GM12801 (cell line): ENCODE data around the gene ADGRD1.

Experiments used
- TF ChIP-seq, protein P1 (sequence below): IDR thresholded peaks from one replicate; pipeline ENCODE4 v1.5.1; 2011; ENCODE audit warnings: control low read depth; ENCODE audit not compliant: insufficient read length; ENCODE audit errors: extremely low read depth

ADGRD1 gene

DNA sequence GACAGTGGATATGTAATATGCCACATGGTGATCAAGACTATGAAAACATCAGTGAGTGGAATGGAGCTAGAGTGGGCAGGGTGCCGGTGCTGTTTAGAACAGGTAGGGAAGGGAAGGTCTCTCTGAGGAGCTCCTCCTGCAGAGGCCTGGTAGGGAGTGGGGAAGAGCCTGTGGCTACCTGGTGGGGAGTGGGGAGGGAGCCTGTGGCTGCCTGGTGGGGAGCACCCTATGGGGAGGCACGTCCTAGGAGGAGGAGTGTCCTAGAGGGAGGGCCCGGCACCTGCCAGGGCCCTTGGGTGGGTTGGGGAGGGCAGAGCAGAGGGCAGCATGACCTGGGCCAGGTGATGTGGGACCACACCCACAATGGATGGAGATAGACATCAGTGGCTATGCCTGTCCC lies 122.6 kb downstream of the ADGRD1 start:
- TF ChIP-seq, protein P1, sequence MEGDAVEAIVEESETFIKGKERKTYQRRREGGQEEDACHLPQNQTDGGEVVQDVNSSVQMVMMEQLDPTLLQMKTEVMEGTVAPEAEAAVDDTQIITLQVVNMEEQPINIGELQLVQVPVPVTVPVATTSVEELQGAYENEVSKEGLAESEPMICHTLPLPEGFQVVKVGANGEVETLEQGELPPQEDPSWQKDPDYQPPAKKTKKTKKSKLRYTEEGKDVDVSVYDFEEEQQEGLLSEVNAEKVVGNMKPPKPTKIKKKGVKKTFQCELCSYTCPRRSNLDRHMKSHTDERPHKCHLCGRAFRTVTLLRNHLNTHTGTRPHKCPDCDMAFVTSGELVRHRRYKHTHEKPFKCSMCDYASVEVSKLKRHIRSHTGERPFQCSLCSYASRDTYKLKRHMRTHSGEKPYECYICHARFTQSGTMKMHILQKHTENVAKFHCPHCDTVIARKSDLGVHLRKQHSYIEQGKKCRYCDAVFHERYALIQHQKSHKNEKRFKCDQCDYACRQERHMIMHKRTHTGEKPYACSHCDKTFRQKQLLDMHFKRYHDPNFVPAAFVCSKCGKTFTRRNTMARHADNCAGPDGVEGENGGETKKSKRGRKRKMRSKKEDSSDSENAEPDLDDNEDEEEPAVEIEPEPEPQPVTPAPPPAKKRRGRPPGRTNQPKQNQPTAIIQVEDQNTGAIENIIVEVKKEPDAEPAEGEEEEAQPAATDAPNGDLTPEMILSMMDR = no peak

DNA sequence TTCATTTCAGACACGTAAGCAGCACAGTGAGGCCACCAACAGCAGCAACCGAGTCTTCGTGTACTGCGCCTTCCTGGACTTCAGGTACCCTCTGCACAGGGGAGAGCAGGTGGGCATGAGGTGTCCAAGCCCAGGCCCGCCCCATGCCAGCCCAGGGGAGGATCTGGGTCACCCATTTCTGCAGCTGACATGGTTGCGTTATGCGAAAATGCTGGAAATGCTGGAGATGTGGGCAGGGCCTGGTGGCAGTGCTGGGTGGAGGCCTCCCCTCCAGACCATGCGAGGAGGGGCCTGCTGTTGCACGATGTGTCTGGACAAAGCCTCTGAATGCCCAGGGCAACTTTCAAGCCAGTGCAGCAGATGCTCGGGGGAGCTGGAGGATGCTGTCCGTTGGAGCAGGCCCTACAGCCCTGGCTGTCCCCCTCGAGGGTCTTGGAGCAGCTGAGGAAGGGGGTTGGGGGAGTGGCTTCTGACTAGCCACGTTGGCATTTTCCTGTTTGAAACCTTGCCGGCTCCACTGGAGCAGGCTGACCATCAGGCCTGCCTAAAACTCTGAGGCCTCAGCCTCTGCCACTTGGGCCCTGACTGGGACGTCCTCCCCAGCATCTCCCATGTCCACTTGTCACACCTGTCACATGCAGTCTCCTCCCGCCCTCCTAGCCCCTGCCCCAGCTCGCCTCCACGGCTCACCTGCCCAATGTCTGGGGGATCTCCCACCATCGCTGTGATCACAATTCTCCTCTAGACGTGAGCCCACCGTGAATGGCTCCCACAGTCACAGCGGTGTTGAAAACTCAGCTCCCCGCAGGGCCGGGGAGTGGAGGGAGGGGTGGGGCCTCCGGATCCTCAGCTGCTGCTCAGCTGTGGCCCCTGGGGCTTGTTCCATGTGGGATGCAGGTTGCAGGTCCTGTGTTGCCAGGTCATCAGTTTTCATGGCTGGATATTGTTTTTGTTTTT lies 123.4 kb downstream of the ADGRD1 start:
- TF ChIP-seq, protein P1 = no peak

DNA sequence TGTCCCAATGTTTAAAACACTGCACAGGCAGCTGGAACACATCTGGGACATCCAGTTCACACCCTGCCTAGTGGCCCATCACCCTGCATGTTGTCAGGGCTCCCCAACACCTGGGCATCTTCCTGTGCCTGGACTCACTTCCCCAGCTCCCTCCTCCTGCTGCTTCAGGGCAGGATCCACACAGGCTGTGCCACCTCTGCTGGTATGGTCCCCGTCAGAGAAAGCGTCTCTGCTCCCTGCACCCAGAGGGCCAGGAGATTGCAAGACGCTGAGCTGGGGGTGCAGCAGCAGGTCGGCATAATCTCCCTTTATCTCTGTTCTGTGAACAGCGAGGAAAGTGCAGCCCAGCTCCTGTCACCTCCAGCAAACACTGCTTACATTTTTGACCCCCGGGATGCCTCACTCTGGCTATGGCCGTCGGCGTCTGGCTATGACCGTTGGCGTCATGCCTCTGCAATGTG lies 124.3 kb downstream of the ADGRD1 start:
- TF ChIP-seq, protein P1 = no peak

DNA sequence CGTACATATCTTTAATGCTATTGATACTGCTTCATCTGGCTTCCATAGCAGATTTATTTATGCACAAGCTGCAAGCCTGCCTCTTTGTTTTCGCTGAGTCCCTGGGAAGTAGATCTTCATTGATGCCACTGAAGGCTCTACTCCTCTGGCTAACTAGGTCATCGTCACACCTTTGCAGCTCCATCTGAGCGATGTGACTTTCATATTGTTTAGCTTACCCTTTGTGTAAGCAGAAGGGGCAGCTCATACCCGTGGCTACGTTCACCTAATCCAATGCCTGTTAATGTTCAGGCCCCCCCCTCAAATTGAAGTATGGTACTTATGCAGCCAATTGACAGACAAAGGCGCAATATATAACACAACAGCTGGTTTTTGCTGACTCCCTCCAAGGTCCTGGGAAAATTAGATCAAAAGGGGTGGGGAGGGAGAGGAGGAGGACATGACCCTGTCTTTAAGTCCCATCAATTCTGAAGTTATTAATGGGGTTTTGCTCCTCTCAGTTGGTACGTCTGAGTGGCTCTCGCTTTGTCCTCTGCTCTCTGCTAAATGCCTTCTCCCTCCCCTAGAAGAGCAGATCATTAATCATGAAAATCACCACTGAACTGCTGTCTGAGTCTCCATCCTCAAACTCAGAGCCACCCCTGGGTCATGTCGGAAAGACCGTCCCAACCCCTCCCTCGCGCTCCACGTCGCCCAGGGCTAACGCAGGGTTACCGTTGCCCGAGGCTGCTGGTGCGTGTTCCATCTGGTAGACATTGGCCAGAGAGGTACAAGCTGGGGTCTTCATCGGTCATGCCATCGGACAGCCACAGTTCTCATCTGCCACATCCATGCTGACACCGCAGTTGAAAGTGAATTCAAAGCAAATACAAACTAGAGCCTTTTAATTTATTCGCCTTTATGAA lies 128.8 kb downstream of the ADGRD1 start:
- TF ChIP-seq, protein P1 = no peak

DNA sequence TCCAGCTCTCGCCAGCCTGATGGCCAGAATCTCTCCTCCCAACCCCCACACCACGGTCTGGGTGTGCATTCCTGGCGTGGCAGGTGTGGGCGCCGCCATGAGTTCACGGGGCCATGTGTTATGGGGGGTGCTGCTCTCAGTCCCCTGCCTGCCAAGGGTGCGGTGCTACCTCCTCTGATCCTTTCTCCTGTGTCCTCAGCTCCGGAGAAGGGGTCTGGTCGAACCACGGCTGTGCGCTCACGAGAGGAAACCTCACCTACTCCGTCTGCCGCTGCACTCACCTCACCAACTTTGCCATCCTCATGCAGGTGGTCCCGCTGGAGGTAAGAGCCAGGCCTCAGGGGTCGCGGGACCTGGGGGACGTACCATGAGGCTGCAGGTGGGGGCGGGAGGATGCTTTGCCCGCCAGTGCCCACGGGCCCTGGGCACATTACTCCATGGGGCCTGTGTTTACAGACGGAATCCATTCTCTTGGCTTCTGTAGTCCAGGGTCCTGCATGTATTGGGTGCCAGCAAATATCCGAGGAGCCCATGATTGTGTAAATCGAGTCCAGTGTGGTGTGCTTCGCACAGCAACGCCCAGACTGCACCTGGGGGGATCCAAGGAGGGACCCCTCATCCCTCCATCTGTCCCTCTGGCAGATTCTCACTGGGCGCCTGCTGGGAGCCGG lies 130.8 kb downstream of the ADGRD1 start:
- TF ChIP-seq, protein P1 = no peak

DNA sequence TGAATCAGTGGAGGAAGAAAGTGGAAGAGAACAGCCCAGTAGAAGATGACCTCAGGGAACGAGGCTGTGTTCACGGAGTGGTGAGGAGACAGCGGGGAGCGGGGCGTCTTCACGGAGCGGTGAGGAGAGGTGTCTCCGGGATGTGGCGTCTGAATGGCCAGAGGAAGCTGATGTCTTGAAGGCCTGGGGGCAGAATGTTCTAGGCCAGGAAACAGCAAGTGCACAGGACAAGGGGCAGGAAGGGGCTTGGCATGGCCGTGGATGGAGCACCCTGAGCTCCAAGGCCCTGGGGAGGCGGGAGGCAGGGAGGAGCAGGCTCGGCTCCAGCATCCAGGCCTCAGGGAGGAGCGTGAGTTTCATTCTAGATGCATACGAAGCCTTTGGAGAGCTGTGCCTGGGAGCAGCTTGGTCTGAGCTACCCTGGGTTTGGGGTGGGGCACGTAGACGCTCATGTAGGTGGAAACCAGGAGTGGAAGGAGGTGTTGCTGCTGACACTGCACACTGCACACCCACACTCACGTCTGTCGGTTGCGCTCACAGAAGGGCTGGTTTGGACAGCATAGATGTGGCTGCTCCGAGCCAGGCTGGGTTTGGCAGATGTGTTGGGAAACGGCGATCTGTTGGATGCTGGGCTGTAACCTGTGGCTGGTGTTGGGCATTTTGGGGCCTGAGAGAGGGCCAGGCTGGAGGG lies 131.6 kb downstream of the ADGRD1 start:
- TF ChIP-seq, protein P1 = no peak
